H1 (cell line): ENCODE measurements around the gene MAGI1. TPM values are rescaled to one million over a fixed set of nuclear protein-coding genes. Genes with fewer than 3 reads are reported as not detected.

Experiments used
- CTCF ChIA-PET: fragments of 300-600 bp; sonication (Branson Sonifier 250); formaldehyde crosslinking; loops from one replicate; lab custom pipeline; 2021; ENCODE audit not compliant: partially characterized antibody; lab: Charles Lee
- POLR2A ChIA-PET: fragments of 300-600 bp; sonication (Branson Sonifier 250); formaldehyde crosslinking; loops from one replicate; lab custom pipeline; 2021; ENCODE audit warnings: inconsistent platforms; ENCODE audit not compliant: partially characterized antibody; lab: Charles Lee
- DNase-seq, 2 experiments: peaks; one replicate each; pipeline versions ENCODE4 v3.0.0 to v3.0.0-alpha.2; 2010 to 2022; ENCODE audit warnings: low spot score in 2 of 2, low read depth in 1 of 2, mixed read lengths in 1 of 2
- FAIRE-seq: peaks from 2 replicates; lab custom pipeline; 2011; peaks lifted over from hg19 to GRCh38; lab: Jason Lieb, UNC
- H2AFZ ChIP-seq: 2 replicates; pipeline ENCODE4 v1.8.1; 2012; ENCODE audit warnings: low read length, inconsistent platforms
- H2AK5ac ChIP-seq: 2 replicates; pipeline ENCODE4 v1.6.1; 2013; ENCODE audit warnings: low read depth, low read length
- H2BK120ac ChIP-seq: replicated peaks from 2 replicates; pipeline ENCODE3; 2013; ENCODE audit warnings: low read depth, low read length, inconsistent platforms
- H2BK12ac ChIP-seq: 2 replicates; pipeline ENCODE4 v1.6.1; 2013; ENCODE audit warnings: low read depth, low read length
- H2BK15ac ChIP-seq: 2 replicates; pipeline ENCODE4 v1.6.1; 2013; ENCODE audit warnings: low read length
- H2BK20ac ChIP-seq: 2 replicates; pipeline ENCODE4 v1.6.1; 2013; ENCODE audit warnings: low read length
- H2BK5ac ChIP-seq: 2 replicates; pipeline ENCODE4 v1.6.1; 2013; ENCODE audit warnings: low read depth, low read length
- H3K14ac ChIP-seq: 2 replicates; pipeline ENCODE4 v1.6.1; 2013; ENCODE audit warnings: inconsistent platforms; ENCODE audit not compliant: insufficient read length
- H3K18ac ChIP-seq: 2 replicates; pipeline ENCODE4 v1.6.1; 2013; ENCODE audit warnings: low read length; ENCODE audit errors: extremely low read depth
- H3K23ac ChIP-seq: 2 replicates; pipeline ENCODE4 v1.6.1; 2013; ENCODE audit warnings: inconsistent platforms; ENCODE audit not compliant: insufficient read length
- H3K23me2 ChIP-seq: 2 replicates; pipeline ENCODE4 v1.6.1; 2013; ENCODE audit warnings: low read depth, low read length
- H3K27ac ChIP-seq: 2 replicates; pipeline ENCODE4 v1.6.1; 2011; ENCODE audit warnings: low read depth, low read length, inconsistent platforms
- H3K27me3 ChIP-seq, 4 experiments: replicated peaks in 1 of 4; 1 replicate in 1 of 4; 2 replicates in 3 of 4; pipeline versions ENCODE4 v1.6.1 to v1.8.1; 2011 to 2013; ENCODE audit warnings: low read length in 3 of 4, mild to moderate bottlenecking in 3 of 4, inconsistent platforms in 2 of 4, mixed read lengths in 2 of 4, moderate library complexity in 1 of 4; ENCODE audit not compliant: control insufficient read depth in 3 of 4, insufficient read depth in 3 of 4; ENCODE audit errors: extremely low read depth in 1 of 4
- H3K36me3 ChIP-seq, 4 experiments: 2 replicates each; pipeline versions ENCODE4 v1.6.1 to v1.8.1; 2011 to 2013; ENCODE audit warnings: mild to moderate bottlenecking in 4 of 4, low read length in 3 of 4, moderate library complexity in 2 of 4, control low read depth in 1 of 4, inconsistent platforms in 1 of 4; ENCODE audit not compliant: insufficient read depth in 4 of 4, control insufficient read depth in 2 of 4
- H3K4ac ChIP-seq: replicated peaks from 2 replicates; pipeline ENCODE3; 2013; ENCODE audit warnings: low read length, low read depth, mixed read lengths, inconsistent platforms; ENCODE audit not compliant: insufficient read length
- H3K4me1 ChIP-seq, 4 experiments: replicated peaks in 1 of 4; 1 replicate in 1 of 4; 2 replicates in 3 of 4; pipeline versions ENCODE4 v1.6.1 to v1.8.1; 2011 to 2013; ENCODE audit warnings: low read length in 3 of 4, inconsistent platforms in 2 of 4, mixed read lengths in 1 of 4; ENCODE audit not compliant: insufficient read depth in 4 of 4, control insufficient read depth in 3 of 4
- H3K4me2 ChIP-seq, 2 experiments: 2 replicates each; pipeline versions ENCODE4 v1.6.1 to v1.8.1; 2011 to 2013; ENCODE audit warnings: low read depth in 2 of 2, low read length in 2 of 2, control low read depth in 1 of 2, inconsistent platforms in 1 of 2, mild to moderate bottlenecking in 1 of 2; ENCODE audit not compliant: insufficient read depth in 1 of 2
- H3K4me3 ChIP-seq, 4 experiments: fragments of 200-600, 300-600 bp in 1 of 4; sonication (generic), shearing (Covaris generic), sonication (Bioruptor Twin) in 1 of 4; 2 replicates each; pipeline versions ENCODE4 v1.5.1 to v1.8.1; 2011 to 2016; ENCODE audit warnings: low read length in 4 of 4, low read depth in 3 of 4, control low read depth in 2 of 4, inconsistent platforms in 2 of 4, mild to moderate bottlenecking in 2 of 4, mixed read lengths in 1 of 4, moderate library complexity in 1 of 4; ENCODE audit not compliant: insufficient read depth in 2 of 4; ENCODE audit errors: extremely low read depth in 1 of 4
- H3K56ac ChIP-seq: replicated peaks from 2 replicates; pipeline ENCODE3; 2013; ENCODE audit warnings: low read depth, mild to moderate bottlenecking, mixed read lengths, low read length, inconsistent platforms; ENCODE audit not compliant: insufficient read length
- H3K79me1 ChIP-seq: 2 replicates; pipeline ENCODE4 v1.6.1; 2013; ENCODE audit warnings: low read depth, low read length, control low read depth
- H3K79me2 ChIP-seq, 2 experiments: 2 replicates each; pipeline versions ENCODE4 v1.6.1 to v1.8.1; 2012 to 2013; ENCODE audit warnings: low read length in 2 of 2, mild to moderate bottlenecking in 2 of 2, inconsistent platforms in 1 of 2; ENCODE audit not compliant: insufficient read depth in 2 of 2, control insufficient read depth in 1 of 2
- H3K9ac ChIP-seq, 4 experiments: replicated peaks in 1 of 4; 1 replicate in 1 of 4; 2 replicates in 3 of 4; pipeline versions ENCODE4 v1.6.1 to v1.8.1; 2011 to 2013; ENCODE audit warnings: low read depth in 3 of 4, low read length in 3 of 4, control low read depth in 2 of 4, mild to moderate bottlenecking in 2 of 4, moderate library complexity in 2 of 4, inconsistent platforms in 1 of 4; ENCODE audit errors: extremely low read depth in 1 of 4
- H3K9me3 ChIP-seq, 2 experiments: 2 replicates each; pipeline versions ENCODE4 v1.6.1 to v1.8.1; 2012 to 2013; ENCODE audit warnings: mild to moderate bottlenecking in 2 of 2, moderate library complexity in 2 of 2, control low read depth in 1 of 2, inconsistent platforms in 1 of 2, low read depth in 1 of 2, low read length in 1 of 2, mixed read lengths in 1 of 2; ENCODE audit not compliant: insufficient read depth in 2 of 2
- H4K20me1 ChIP-seq, 2 experiments: replicated peaks in 1 of 2; 2 replicates each; pipeline versions ENCODE3 to v1.8.1; 2011 to 2013; ENCODE audit warnings: inconsistent platforms in 2 of 2, low read length in 2 of 2, mild to moderate bottlenecking in 1 of 2; ENCODE audit not compliant: insufficient read depth in 2 of 2, control insufficient read depth in 1 of 2
- H4K5ac ChIP-seq: 2 replicates; pipeline ENCODE4 v1.6.1; 2013; ENCODE audit warnings: low read length, low read depth, mixed read lengths, inconsistent platforms; ENCODE audit not compliant: insufficient read length
- H4K8ac ChIP-seq: 2 replicates; pipeline ENCODE4 v1.8.0; 2013; ENCODE audit warnings: mild to moderate bottlenecking, moderate library complexity, low read length, inconsistent platforms; ENCODE audit not compliant: insufficient read depth; ENCODE audit errors: extremely low read depth
- H4K91ac ChIP-seq: replicated peaks from 2 replicates; pipeline ENCODE3; 2013; ENCODE audit warnings: low read length, mixed read lengths, inconsistent platforms; ENCODE audit not compliant: insufficient read length
- ATF2 ChIP-seq: IDR thresholded peaks from 2 replicates; pipeline ENCODE4 v1.6.1; 2012; ENCODE audit warnings: low read length, inconsistent platforms
- CTCF ChIP-seq, 3 experiments: IDR thresholded peaks; 1 replicate in 2 of 3; 2 replicates in 1 of 3; pipeline versions ENCODE4 v1.5.1 to v1.6.1; 2011; ENCODE audit warnings: low read length in 3 of 3, mild to moderate bottlenecking in 3 of 3, inconsistent platforms in 2 of 3, low read depth in 1 of 3, moderate library complexity in 1 of 3; ENCODE audit not compliant: insufficient read depth in 1 of 3; ENCODE audit errors: control extremely low read depth in 1 of 3
- GABPA ChIP-seq: IDR thresholded peaks from 2 replicates; pipeline ENCODE4 v1.6.1; 2011; ENCODE audit warnings: mild to moderate bottlenecking, low read length, moderate library complexity, borderline replicate concordance; ENCODE audit not compliant: insufficient read depth
- SIX5 ChIP-seq: IDR thresholded peaks from 2 replicates; pipeline ENCODE4 v1.6.1; 2011; ENCODE audit warnings: mild to moderate bottlenecking, low read depth, low read length
- YY1 ChIP-seq: IDR thresholded peaks from 2 replicates; pipeline ENCODE4 v1.6.1; 2011; ENCODE audit warnings: low read depth, mild to moderate bottlenecking, low read length
- WGBS, 2 experiments: shearing (Covaris generic) in 1 of 2; methylation state at CpG; one replicate each; pipeline versions ENCODE4 v1.1.6 to v1.1.7; 2013 to 2015; ENCODE audit warnings: low lambda C conversion rate in 2 of 2, mixed read lengths in 2 of 2, inconsistent platforms in 1 of 2, low coverage in 1 of 2, missing lambda C conversion rate in 1 of 2; ENCODE audit not compliant: insufficient replicate concordance in 2 of 2, insufficient coverage in 1 of 2, insufficient read length in 1 of 2; ENCODE audit errors: extremely low coverage in 1 of 2, missing lambda C conversion rate in 1 of 2; 5-methylcytosine and 5-hydroxymethylcytosine counted together
- polyA plus RNA-seq, 7 experiments: library from polyadenylated mRNA; depleted of rRNA in 3 of 7; stranded (reverse) in 5 of 7; unstranded in 2 of 7; fragments of >200 nt in 5 of 7; fragments of 200-250 nt in 2 of 7; gene quantifications; 1 replicate in 5 of 7; 2 replicates in 1 of 7; 4 replicates in 1 of 7; pipeline versions ENCODE4 v1.2.1 to v1.2.3, GENCODE V29; 2011 to 2013; ENCODE audit warnings: missing spikeins in 2 of 7, mixed read lengths in 2 of 7
- total RNA-seq: library from RNA; stranded (reverse); fragmentation: NEBNext Ultra II Directional; extraction: Animal tissue kit (Norgen Biotek cat#: 25700); gene quantifications from 2 replicates; pipeline ENCODE4 v1.2.1, GENCODE V29; 2021

Gene MAGI1
- total and polyA plus RNA-seq, 2 of the 8 experiments (the other 6 are each of a cell fraction or from before 2014, with no cell fraction given), result 19.8 to 78.0 TPM

GRCh38 chr3:65948841-65949573, 89.7 kb downstream of the MAGI1 start:
- DNase-seq (no peak), FAIRE-seq (no peak)
- POLR2A ChIA-PET, result interaction anchor here (1.0 to 1.2 kb wide), 3 partner anchors 9 to 88 kb away, joined by 3 read pairs; no protein-coding TSS in a partner anchor
- H2AFZ ChIP-seq, result no peak overlapping the region
- no peak overlapping the region for H2BK20ac ChIP-seq
- H3K23me2 ChIP-seq, result no peaks in the 10 kb centered on the region
- no peak overlapping the region for H3K56ac ChIP-seq
- H2BK12ac ChIP-seq, result no peak overlapping the region
- peaks cover 3 to 49% of the 10 kb centered on the region in 2 experiments; a peak in 3 of 4 replicates for H3K79me2 ChIP-seq
- H4K8ac ChIP-seq, result no peak overlapping the region
- H4K5ac ChIP-seq, result no peak overlapping the region
- no peak overlapping the region for H3K4me2 ChIP-seq
- H2BK15ac ChIP-seq, result no peak overlapping the region
- H3K4me3 ChIP-seq, result no peak overlapping the region
- CTCF ChIA-PET, result interaction anchor here (0.8 to 2.3 kb wide), 6 partner anchors 12 to 197 kb away, joined by 3 to 7 read pairs (median 3); no protein-coding TSS in a partner anchor
- no peak overlapping the region for H3K18ac ChIP-seq
- no peaks in the 10 kb centered on the region; the same call in none of the 2 replicates for H3K79me1 ChIP-seq
- no peak overlapping the region for H2BK120ac ChIP-seq
- H3K4me1 ChIP-seq, result peaks cover 11 to 30% (median 25%) of the 10 kb centered on the region in 4 experiments
- H3K27ac ChIP-seq, result no peak overlapping the region
- 83% methylated on average over 6 of the region's 6 CpGs; no CpG with 5 or more reads in 1 of the 2 experiments for WGBS, 2 experiments
- H4K20me1 ChIP-seq, result peaks cover 0 to 5% of the 10 kb centered on the region in 2 experiments
- no peak overlapping the region for H2BK5ac ChIP-seq
- no peak overlapping the region for H3K23ac ChIP-seq
- H3K27me3 ChIP-seq, result no peaks in the 10 kb centered on the region
- no peaks in the 10 kb centered on the region for H3K9me3 ChIP-seq
- no peaks in the 10 kb centered on the region for H3K36me3 ChIP-seq
- no peak overlapping the region for H4K91ac ChIP-seq
- no peak overlapping the region for H2AK5ac ChIP-seq
- H3K14ac ChIP-seq, result no peak overlapping the region
- no peak for TF ChIP-seq ATF2
- TF ChIP-seq GABPA, result no peak
- TF ChIP-seq SIX5, result no peak
- no peak for TF ChIP-seq CTCF (IDR thresholded peaks at IDR 0.05; ENCODE audit: control extremely low read depth in 1 of 3, insufficient read depth in 1 of 3, low read depth in 1 of 3, low read length in 3 of 3)
- no peak for TF ChIP-seq YY1
- TF ChIP-seq, all 59 proteins: peak for 0
- Histone ChIP-seq H3K4ac (no peak overlapping the region), H3K9ac (no peak overlapping the region; a peak in 1 of 7 replicates)
